NCI-H1105 (cell line): ENCODE measurements around the gene OPRL1.

ENCODE experiments used
- DNase-seq: peaks from one replicate; lab custom pipeline; 2025; lab: John Stamatoyannopoulos, UW

Gene OPRL1

DNA sequence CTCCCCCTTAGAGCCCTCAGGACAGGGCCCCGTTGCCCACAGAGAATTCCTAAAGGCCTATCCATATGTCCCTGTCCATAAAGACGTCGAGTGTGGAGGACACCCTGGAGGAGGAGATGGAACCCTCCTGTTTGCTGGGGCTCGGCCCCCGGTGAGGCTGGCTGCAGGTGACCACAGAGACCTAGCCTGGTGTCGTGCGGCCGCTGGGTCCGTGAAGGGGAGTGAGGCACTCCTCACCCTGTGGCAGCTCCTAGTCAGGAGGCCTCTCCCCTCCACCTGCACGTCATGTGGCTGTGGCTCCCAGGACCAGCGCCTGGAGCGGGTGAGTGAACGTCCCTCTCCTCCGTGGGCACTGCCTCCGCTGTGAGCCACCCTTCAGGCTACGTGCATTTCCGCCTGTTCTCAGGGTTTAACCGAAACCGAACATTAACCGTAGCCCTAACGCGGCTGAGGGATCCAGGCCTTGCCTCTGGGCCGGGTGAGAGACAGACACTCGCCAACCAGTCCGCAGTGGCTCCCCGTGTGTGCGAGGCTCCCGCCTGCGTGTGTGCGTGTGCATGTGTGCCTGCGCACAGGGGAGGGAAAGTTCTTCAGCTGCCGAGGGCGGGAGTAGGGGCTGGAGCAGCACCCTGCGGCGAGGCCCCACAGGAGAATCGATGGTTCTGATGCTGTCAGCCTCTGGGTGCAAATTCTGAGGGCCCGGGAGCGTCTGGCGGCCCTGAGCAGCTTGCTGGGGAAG lies 22.8 kb upstream of the OPRL1 start:
- no peak for DNase-seq

GRCh38 chr20:64057628-64058498 lies 22.0 kb upstream of the OPRL1 start:
- peak; percentile 55 for DNase-seq

DNA sequence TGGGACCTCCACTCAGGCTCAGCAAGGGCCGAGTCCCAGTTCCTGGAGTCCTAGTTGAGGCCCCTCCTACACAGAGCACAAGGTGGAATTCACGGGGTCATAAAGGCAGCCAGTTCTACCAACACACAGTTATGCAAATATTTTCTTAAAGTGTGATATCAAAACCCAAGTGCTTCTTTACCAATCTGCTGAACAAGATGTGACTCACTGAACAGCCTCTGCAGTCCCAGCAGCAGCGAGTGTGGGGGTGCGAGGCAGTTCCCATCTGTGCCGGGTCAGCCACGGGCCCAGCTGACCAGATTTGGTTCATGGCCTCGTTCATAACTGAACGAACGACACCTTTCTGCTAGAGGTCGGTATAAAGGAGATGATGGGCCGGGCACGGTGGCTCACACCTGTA lies 21.3 kb upstream of the OPRL1 start:
- DNase-seq, result no peak

- no peak for DNase-seq
Measured at GRCh38 chr20:64062276-64062595, 17.6 kb upstream of the OPRL1 start.

- DNase-seq, result peak; percentile 93
Measured at GRCh38 chr20:64062596-64063388, 17.1 kb upstream of the OPRL1 start, which contains the start of gene TCEA2. Gene TCEA2 (plus strand): TSS chr20:64063198. CDS start chr20:64063313, 115 bp downstream.

- no peak for DNase-seq
Measured at GRCh38 chr20:64063389-64064144, 16.3 kb upstream of the OPRL1 start.

DNA sequence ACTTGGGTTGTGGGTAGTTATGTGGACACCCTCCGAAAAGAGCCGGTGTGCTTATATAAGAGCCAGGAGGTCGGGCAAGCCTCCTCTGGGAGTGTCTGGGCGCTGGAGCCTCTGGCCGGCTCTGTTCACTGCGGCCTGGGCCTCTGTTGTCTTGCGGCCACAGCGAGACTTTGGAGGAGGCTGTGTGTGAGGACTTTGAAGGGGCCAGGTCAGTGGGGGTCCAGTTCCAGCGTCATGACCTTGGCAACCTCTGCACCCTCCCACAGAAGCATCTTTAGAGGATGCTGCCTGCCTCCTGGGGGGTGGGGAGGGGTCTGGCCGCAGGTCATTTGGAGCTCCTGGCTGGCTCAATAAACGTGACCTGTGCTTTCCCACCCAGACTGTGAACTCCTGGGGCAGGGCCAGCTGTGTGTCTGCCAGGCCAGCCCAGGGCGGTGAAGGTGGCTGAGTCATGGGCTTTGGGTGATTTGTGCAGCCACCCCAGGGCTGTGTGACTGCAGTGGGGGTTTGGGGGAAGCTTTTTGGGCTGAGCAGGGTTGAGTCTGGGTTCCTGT lies 15.7 kb upstream of the OPRL1 start:
- DNase-seq, result no peak

- no peak for DNase-seq
Measured at GRCh38 chr20:64065062-64065973, 14.6 kb upstream of the OPRL1 start.

- DNase-seq, result no peak
Measured at GRCh38 chr20:64065974-64066343, 13.9 kb upstream of the OPRL1 start.

DNA sequence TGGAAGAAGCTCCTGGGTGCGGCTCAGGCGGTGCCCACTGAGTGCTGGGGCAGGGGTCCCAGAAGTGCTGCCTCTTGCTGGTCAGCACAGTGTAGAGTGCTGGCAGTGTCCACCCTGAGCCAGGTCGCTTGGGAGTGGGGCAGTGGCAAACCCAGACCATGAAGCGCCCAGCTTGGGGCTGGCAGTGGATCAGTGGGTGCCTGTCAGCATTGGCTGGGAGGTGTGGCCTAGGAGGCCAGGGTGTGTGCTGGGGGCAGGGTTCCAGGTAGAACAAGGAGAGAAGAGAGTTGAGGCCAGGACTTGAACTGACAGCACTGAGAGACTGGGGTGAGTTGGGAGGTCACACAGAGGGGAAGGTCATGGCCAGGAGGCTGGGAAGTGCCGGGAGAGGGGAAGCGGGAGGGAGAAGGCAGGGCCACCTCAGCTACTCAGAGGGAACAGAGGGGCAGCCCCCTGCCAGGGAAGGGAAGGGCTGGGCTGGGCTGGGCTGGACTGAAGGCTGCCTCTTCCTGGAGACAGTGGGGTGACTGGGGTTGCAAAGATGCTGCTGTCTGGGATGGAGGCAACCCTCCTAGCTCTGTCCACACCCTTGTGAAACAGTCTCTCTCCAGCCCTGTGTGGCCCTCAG lies 12.8 kb upstream of the OPRL1 start:
- DNase-seq, result no peak

- DNase-seq, result no peak
Measured at GRCh38 chr20:64067733-64068307, 12.1 kb upstream of the OPRL1 start.

DNA sequence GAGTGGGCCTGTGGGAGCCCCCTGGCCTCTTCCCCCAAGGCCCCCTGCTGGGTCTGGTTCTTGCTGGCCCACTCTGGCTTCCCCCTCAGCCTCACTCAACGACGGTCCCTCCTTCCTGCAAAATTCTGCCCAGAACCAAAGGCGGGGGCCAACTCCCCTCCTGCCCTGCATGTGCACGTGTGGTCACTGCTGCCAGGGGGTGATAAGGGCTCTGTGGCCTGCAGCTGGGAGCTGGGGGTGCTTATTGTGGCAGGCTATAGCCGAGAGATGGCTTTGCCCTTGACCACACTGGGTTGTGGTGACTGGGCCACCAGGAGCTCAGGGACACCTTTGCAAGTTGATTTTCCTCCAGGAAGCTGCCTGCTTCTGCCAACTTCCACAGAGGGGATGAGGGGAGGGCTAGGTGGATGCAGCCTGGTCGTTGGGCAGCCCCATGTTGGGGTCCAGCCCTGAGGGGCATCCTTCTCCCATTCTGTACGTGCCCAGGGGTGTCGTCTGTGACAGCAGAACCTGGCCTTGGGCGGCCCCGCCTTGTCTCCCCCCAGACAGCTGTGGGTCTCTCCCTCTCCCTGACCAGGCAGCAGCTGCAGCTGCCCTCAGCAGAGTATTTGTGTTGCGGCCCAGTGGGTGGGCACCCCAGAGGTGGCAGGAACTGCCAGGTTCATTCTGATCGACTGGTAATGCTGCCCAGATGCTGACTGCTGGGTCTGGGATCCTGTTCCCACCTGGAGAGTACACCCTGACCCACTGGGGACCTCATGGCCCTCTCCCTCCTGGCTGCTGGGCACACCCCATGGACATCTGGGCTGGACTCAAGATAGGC lies 11.3 kb upstream of the OPRL1 start:
- no peak for DNase-seq

DNA sequence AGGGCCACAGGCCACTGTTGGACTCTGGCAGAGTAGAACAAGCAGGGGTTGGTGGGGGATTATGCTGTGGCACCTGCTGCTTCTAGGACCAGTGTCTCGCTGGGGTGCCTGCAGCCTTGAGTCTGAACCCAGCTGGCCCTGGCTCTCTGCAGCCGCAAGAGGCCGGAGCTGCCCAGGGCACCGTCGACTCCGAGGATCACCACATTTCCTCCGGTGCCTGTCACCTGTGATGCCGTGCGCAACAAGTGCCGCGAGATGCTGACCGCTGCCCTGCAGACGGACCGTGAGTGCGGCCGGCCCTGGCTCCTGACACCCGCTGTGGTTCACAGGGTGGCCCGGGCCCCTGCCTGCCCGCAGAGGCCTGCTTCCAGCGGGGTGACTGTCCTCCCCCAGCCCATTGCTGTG lies 10.7 kb upstream of the OPRL1 start:
- no peak for DNase-seq

- no peak for DNase-seq
Measured at GRCh38 chr20:64069614-64070243, 10.2 kb upstream of the OPRL1 start.

DNA sequence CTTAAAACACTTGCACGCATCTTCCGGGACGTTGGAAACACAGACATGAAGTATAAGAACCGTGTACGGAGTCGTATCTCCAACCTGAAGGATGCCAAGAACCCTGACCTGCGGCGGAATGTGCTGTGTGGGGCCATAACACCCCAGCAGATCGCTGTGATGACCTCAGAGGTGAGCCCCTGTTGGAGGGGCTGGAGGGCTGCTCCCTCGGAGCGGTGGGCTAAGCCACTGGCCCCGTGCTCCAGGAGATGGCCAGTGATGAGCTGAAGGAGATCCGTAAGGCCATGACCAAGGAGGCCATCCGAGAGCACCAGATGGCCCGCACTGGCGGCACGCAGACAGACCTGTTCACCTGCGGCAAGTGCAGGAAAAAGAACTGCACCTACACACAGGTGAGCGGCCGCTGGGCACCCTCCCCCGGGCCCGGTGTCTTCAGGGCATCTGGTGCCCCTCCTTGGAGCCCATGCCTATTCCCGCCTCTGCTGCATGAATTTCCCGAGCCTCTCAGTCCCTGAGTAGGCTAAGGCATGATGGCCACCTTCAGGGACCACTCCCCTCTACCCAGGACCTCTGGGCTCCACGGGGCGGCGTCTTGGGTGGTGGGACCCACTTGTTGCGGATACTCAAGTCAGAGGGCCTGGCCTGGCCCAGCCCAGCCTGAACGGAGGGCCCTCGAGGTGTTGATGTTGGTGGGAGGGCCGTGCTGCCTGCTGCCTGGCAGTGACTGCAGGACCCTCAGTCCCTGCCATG lies 9.5 kb upstream of the OPRL1 start:
- DNase-seq, result no peak

DNA sequence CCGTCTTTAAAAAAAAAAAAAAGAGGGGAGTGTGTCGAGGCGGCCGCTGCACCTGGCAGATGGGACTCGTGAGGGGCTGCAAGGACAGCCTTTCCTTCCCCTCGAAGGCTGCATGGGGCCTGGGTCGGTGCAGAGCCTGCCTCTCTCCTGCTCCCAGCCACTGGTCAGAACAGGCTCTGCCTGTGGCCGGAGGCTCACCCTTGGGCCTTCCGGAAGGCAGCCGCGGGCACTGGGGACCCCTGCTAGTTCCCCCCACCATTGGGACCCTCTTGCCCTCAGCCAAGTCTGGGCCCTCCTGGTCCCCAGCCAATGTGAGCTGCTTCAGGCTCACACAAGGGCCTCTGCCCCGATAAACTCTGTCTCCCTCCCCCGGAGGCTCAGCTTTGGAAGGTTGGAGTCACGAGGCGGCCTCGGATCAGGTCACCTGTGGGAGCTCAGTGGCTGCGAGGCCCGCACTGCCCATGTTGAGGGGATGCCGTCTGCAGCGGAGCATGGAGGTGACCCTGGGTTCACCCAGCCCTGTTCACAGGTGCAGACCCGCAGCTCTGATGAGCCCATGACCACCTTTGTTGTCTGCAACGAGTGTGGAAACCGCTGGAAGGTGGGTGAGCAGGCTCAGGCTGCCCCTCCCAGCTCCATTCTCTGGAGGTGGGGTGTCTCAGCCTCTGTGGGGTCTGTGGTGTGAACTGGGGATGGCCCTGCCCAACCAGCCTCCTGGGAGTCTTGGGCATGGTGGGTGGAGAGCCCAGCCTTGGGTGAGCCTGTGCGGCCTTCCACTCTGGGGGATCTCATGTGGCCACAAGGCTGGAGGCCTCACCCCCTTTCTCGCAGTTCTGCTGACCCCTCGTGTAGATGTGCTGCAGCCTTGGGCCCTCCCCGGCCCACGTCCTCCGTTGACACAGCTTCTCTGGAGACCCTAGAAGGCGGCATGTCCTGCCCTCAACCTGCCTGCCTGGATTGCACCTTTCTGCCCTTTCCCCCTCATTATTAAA lies 8.2 kb upstream of the OPRL1 start:
- DNase-seq, result no peak
